Fibroblast of skin of left biceps (primary cell): ENCODE data around the gene SFMBT2.
A peak's percentile ranks its signal among the peaks of the same experiment; 100 is the strongest.

Source experiments
- DNase-seq, 2 experiments: peaks; one replicate each; pipeline ENCODE4 v3.0.0-alpha.2; 2013; ENCODE audit warnings: low read depth in 2 of 2

The SFMBT2 gene

GRCh38 chr10:7364474-7364873 lies 46.4 kb downstream of the SFMBT2 start:
- DNase-seq: no peak

DNA sequence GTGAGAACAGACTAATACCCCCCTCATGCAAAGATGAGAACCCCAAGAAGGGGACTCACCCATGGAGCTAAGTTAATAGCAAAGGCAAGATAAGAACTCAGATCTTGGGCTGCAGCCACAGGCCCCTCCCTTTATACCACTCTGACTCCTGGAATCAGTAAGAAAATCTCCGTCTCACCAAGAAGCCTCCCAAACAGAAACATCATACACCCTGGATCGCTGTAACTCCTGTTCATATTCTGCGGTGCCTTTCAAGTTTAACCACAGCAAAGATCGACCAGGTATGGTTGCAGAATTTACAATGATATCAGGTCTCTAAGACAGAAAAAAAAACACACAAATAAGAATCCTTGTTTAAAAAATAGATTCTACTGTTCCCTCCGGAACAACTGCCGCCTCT lies 47.1 kb downstream of the SFMBT2 start:
- no peak for DNase-seq

DNA sequence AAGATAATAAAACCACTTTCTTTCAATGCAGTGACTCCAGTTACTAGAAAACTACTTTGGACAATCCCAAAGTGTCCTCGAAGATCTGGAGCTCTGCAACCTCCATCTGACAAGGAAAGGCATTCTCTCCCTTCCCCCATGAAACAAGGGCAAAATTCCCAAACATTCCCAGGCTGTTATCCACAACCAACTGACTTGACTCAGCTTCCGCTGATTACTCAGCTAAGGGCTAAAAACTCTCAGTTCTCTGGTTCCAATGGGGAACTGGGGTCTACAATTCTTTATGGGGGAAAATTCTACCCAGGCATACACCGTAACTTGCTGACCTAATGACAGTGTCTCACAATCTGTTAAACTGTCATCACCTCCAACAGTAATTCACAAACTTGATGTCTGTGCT lies 48.4 kb downstream of the SFMBT2 start:
- peak; percentile 21 to 25 for DNase-seq

DNA sequence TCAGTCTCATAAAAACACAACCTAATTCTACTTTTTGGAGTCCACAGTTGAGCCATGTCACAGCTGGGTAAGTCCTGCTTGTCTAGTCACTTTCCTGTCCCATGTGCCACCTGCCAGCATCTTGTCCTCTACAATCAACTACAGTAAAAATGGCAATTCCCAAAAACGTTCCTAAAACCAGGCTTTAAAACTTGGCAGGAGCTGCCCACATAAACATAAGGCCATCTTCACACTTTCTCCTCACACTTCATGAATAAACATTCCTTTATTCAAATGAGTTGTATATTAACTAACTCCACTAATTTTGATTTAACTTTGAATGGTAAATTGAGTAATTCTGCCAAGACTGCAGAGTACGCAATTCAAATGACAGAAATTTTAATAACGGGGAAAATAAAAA lies 49.5 kb downstream of the SFMBT2 start:
- DNase-seq: no peak

GRCh38 chr10:7359954-7360353 lies 50.9 kb downstream of the SFMBT2 start:
- no peak for DNase-seq

- no peak for DNase-seq
Measured at GRCh38 chr10:7359356-7359755, 51.5 kb downstream of the SFMBT2 start.

DNA sequence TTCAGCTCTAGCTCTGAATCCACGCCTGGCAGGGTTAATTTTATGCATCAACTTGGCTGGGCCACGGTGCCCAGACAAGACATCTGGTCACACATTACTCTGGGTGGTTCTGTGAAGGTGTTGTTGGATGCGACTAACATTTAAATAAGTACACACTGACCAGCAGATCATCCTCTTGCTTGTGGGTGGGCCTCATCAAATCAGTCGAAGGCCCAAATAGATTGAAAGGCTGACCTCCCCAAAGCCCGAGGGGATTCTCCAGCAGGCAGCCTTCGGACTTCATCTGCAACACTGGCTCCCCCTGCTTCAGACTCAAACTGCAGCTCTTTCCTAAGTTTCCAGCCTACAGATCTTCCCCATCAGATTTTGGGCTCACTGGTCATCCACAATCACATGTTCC lies 53.6 kb downstream of the SFMBT2 start:
- no peak for DNase-seq

- DNase-seq: peak; percentile 18 to 23
Measured at GRCh38 chr10:7354330-7355047, 56.3 kb downstream of the SFMBT2 start.

DNA sequence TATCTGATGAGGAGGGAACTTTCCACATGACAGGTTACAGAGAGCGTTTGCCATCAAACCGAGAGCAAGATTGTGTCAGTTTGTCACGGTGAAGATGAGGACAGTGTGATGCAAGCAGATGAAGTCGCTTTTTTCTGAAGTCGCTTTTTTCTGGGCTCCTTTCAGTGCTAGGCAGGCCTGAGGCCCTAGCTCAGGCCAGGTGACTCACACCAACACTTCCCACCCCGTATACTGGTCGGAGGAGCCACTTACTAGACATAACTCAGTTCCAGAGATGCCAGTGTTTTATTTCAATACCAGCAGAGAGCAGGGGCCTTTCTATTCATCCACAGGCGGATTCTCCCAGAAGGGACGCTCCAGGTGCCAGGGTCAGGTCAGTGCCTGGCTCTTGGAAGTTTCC lies 58.9 kb downstream of the SFMBT2 start:
- no peak for DNase-seq

DNA sequence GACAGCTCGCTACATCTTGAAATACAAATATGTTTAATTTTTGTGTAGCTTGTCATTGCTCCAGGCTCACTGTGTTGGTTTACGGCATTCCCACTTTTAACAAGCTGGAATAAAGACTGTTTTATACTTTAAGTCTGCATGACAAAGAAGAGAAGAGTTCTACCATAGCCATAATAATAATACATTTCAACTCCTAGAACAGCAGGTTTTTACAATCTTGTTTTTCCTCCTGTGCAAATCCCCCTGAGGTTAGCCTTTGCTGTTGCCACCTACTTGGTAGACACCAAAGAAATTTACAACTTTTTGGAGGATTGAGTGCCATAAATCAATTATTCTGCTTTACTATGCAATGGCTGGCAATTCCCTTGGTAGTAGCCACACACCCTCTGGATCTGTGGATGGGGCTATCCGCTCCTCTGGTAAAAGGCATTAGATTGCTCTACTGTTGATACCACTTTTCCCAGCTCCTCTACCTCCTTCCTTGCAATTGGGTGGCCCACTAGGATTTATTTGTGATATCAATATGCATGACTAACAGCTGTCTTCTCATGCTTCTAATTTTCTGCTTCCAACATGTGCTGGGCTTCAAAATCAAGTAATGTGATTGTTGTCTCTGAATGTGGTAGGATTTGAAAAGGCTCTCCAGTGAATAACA lies 60.2 kb downstream of the SFMBT2 start:
- no peak for DNase-seq

DNA sequence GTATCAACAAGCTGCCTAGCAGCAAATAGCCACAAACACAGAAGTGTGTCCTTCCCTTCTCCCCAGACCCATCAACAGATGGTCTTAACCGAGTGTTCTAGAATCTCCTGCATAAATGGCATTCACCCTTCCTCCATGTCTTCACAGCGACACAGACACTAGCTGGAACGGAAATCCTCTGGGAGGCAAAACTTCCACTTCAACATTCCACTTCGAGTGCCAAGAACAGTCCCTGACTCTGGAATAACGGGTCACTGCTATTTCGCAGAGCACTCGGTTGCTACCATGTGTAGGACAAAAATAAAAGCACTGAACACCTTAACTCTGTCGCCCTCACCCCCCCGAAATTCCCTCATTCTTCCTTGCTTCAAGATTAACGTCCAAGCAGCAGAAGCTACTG lies 65.1 kb downstream of the SFMBT2 start:
- DNase-seq: no peak

DNA sequence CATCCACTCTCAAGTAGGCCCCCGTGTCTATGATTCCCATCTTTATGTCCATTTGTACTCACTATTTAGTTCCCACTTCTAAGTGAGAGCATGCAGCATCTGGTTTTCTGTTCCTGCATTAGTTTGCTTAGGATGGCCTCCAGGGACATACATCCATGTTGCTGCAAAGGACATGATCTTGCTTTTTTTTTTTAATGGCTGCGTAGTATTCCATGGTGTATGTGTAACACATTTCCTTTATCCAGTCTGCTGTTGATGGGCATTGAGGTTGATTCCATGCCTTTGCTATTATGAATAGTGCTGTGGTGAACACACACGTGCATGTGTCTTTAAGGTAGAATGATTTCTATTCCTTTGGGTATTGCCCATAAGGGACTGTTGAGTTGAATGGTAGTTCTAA lies 67.8 kb downstream of the SFMBT2 start:
- DNase-seq: no peak

DNA sequence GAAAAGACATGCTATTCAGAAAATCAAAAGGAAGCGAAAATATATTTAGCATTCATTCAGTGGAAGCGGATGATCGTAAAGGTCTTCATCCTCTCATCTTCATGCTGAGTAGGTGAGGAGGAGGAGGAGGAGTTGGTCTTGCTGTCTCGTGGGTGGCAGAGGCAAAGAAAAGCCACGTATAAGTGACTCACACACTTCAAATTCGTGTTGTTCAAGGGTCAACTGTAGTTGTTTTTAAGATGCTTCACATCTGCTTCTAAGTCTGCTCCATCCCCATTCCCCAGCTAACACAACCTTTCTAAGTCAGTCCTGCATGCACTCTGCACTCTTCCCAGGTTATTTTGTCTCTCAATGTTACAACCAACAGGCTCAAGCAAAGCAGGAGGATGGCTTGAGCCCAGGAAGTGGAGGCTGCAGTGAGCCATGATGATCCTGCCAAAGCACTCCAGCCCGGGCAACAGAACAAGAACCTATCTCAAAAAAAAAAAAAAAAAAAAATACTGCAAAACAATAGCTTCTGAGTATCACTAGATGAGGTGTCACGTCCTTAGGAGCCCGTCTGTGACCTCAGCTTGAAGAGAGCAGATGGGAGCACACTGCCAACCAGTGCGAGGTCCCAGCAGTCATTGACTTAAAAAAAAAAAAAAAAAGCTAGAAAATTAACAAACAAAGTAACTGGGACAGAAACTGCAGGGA lies 70.5 kb downstream of the SFMBT2 start:
- DNase-seq: no peak

GRCh38 chr10:7339510-7339909 lies 71.3 kb downstream of the SFMBT2 start:
- no peak for DNase-seq

DNA sequence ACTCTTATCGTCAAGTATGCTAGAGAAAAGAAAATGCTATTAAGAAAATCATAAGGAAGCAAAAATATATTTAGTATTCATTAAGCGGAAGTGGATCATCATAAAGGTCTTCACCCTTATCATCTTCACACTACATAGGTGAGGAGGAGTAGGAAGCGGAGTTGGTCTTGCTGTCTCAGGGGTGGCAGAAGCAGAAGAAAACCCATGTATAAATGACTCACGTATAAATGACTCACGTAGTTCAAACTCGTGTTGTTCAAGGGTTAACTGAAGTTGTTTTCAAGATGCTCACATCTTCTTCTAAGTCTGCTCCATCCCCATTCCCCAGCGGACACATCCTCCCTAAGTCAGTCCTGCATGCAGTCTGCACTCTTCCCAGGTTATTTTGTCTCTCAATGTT lies 72.4 kb downstream of the SFMBT2 start:
- no peak for DNase-seq

DNA sequence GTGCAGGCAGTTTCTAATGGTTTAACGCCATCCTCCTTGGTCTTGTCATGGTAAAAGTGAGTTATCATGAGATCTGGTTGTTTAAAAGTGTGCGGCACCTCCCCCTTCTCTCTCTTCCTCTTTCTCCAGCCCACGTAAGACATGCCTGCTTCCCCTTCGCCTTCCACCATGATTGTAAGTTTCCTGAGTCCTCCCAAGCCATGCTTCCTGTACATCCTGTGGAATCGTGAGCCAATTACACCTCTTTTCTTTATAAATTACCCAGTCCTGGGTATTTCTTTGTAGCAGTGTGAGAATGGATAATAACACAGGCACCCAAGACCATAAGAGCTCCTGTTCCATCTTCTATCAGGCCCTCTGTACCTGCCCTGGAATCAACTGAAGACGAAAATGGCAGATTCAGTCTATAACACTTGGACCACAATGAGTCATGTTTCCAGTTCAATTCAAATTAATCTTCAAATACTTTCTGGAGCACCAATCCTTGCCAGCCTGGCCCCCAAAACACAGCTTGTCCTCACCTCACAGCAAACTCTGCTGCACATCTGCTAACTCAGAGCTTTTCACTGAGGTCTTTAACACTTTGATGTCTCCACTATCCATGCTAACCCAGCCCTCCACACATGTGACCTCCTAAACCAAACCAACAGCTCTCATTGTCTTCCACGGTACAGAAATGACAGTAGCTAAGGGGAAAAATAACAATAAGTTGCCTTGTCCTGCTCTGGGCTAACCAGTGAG lies 73.2 kb downstream of the SFMBT2 start:
- DNase-seq: no peak

DNA sequence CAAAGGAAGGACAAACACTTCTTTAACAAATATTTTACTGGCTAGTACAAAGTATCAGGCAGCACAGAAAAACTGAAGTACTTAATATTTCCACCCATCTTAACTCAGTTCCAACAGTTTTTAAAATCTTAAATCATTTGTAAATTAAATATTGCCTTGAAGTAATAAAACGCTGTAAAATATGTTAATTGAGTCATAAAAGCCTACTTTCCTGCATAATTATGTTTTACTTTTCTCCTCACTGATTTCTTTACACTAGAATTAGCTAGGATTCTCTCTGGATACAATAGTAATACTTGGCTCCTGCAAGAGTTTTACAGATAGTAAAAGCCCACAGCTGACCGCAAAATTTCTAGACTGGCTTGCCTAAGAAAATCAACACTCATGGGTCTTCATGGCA lies 74.9 kb downstream of the SFMBT2 start:
- no peak for DNase-seq

DNA sequence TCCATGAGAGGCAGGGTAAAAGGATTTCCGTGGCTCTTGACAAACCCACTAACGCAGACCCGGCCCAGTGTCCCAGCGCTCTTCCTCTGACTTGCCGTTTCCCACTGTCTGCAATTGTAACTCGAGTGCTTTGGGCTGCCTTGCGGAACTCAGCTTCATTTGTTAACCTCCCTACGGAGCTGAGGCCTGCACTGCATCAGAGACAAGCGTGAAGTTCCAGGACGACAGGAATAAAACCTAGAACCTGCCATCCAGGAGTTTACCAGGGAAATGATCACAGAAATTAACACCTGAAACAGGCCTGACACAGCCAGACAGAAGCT lies 76.2 kb downstream of the SFMBT2 start:
- no peak for DNase-seq

DNA sequence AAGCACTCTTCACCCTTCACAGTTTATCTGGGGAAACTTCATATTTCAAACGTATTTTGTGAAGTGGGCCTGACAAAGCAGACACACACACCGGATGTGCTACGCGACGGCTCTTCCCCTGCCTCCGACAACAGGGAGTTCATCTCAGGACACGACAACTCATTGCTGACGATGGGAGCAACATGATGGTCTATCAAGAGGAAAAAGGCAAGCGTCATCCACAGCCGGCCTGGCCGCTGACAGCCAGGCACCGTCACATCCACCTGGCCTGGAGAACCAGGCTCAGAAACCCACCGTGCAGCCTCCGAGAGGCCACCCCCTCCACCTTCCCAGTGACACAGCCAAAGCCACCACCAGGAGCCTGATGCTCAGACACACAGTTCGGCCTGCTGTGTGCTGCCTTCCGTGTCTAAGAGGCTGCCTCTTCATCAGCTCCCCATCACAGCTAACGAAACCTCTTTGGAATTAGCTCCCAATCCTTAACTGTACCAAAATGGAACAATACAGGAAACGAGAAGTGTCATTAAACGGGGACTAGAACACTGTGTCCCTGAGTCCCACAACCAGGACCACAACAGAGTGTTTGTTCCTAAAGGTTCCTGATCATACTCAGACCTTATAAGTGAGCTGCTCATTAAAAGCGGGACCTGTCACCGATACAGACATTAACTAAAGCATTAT lies 76.7 kb downstream of the SFMBT2 start:
- DNase-seq: no peak

DNA sequence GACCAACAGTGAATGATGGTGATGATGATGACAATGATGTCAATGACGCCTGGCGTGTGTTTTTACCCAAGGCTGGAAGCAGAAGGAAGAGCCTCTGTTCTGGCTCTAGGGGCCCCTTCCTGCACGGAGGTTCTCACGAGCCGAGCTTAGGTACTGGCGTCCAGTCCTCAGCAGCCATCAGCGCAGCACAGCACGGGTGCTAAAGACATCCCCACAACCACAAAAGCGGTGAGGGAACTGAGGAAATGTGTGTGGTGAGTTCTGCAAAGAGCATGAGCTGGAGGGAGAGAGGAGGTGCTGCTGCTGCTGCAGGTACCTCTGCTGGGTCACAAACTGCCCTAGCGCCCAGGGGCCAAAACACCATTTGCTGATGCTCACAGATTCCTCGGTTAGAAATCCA lies 81.6 kb downstream of the SFMBT2 start:
- no peak for DNase-seq

- no peak for DNase-seq
Measured at GRCh38 chr10:7327885-7328284, 82.9 kb downstream of the SFMBT2 start.

DNA sequence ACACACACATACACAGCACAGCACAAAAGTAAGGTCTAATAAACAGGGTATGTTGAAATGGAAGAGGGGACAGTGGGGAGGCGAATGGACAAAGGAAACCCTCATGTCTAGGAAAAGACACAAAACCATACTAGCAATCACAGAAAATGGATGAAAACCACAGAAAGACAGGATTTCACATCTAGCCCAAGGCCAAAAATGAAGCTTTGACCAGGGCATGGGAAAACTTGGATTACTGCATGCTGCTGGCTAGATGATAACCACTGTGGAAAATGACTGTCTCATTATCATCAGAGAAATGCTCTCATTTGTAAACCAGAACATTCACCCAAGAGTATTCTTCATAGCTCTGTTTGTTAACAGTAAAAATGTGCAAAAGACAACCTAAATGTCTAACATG lies 88.2 kb downstream of the SFMBT2 start:
- no peak for DNase-seq
